PC-3 (cell line): ENCODE data around the gene ACTR1B.
"Not testable (repeated sequence)": the region's sequence is repeated elsewhere in the genome, so short reads cannot be mapped to it uniquely, and the experiment has no call there.

Experiments used
- CTCF ChIP-seq: fragments of 300-600 bp; sonication (generic); conservative IDR thresholded peaks from 2 replicates; pipeline ENCODE4 v1.5.1; 2017; ENCODE audit warnings: antibody characterized with exemption, low read depth, mild to moderate bottlenecking, low read length
- EZH2 ChIP-seq: fragments of 300-600 bp; sonication (generic); IDR thresholded peaks from one replicate; pipeline ENCODE4 v1.6.1; 2017; ENCODE audit warnings: antibody characterized with exemption, mild to moderate bottlenecking, low read length; ENCODE audit not compliant: unreplicated experiment
- EZH2phosphoT487 ChIP-seq: fragments of 300-600 bp; sonication (generic); IDR thresholded peaks from 2 replicates; pipeline ENCODE4 v1.6.1; 2018; ENCODE audit warnings: mild to moderate bottlenecking, antibody characterized with exemption, low read length, borderline replicate concordance

DNA sequence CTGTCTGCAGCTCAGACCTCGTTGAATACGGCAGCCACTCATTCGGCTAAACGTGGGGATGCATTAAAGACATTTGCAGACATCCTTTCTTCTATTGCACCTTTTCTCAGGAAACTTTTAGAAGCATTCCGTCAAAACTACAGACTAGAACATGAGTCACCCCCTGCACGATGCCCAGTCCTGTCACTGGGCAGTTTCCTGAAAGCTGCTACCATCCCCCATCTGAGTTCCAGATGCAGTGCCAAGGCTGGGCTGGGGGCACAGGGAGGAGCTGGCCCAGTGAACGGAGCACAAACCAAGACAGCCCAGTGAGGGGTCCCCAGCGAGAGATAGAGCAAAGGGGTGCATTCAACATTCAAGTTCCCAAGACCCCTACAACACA lies 37.8 kb downstream of the ACTR1B start:
- TF ChIP-seq CTCF, EZH2, EZH2phosphoT487: not testable (repeated sequence)
